HEK293T (cell line): Measurements from ENCODE around the gene SIT1.

ENCODE experiments used
- ARNT ChIP-seq: fragments of 450-650 bp; IDR thresholded peaks from 2 replicates; pipeline ENCODE4 v1.6.1; 2017; ENCODE audit warnings: mild to moderate bottlenecking
- HDGF ChIP-seq: fragments of 450-650 bp; IDR thresholded peaks from 2 replicates; pipeline ENCODE4 v1.6.1; 2017; ENCODE audit warnings: antibody characterized with exemption, borderline replicate concordance
- SP1 ChIP-seq: fragments of 450-650 bp; IDR thresholded peaks from 2 replicates; pipeline ENCODE4 v1.6.1; 2017
- SUZ12 ChIP-seq: fragments of 450-650 bp; IDR thresholded peaks from 2 replicates; pipeline ENCODE4 v1.6.1; 2016; ENCODE audit warnings: mild to moderate bottlenecking
- TARDBP ChIP-seq: fragments of 450-650 bp; IDR thresholded peaks from 2 replicates; pipeline ENCODE4 v1.6.1; 2016
- ZNF384 ChIP-seq: fragments of 450-650 bp; IDR thresholded peaks from 2 replicates; pipeline ENCODE4 v1.6.1; 2016
- TF ChIP-seq, protein P1 (sequence below): fragments of 450-650 bp; IDR thresholded peaks from 2 replicates; pipeline ENCODE4 v1.6.1; 2016

DNA sequence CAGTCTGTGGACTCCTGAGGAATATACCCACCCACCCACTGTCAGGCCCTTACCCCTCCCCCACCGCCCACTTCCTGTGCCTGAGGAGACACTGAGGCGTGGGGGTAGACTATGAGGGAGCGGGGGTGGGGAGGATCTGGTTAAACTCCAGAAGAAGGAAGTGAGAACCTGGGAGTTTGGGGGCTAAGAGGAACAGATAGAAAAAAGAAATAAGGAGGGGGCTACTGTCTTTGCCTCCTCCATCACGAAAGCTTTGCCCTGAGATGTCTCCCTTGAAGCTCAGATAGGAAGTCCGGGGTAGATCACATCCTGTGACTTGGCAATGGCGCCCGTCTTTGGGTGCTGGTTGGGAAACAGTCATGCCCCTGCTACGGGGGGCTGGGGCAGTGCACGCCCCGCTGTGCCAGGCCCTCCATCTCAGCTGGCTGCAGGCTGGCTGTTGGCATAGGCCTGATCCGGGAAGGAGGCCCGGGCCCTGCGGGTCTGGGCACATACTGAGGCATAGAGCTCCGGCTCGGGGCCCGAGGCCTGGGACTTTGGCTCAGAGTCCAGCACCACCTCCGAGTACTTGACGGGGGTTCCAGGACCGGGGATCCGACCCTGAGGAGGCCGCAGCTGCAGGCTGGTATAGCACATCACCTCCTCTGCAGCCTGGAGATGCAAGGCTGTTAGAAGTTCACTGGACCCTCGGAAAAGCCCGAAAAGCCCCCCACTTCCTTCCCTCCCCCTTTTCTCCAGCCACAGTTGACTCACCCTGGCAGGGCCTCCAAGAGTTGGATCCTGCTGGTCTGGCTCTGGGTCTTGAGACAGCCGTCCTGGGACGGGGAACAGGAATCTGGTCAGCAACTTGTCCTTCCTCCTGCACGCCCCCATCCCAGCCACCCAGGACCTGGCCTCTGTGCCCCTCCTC lies 1.0 kb downstream of the SIT1 start:
- TF ChIP-seq, protein P1, sequence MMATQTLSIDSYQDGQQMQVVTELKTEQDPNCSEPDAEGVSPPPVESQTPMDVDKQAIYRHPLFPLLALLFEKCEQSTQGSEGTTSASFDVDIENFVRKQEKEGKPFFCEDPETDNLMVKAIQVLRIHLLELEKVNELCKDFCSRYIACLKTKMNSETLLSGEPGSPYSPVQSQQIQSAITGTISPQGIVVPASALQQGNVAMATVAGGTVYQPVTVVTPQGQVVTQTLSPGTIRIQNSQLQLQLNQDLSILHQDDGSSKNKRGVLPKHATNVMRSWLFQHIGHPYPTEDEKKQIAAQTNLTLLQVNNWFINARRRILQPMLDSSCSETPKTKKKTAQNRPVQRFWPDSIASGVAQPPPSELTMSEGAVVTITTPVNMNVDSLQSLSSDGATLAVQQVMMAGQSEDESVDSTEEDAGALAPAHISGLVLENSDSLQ = no peak
- TF ChIP-seq TARDBP = no peak
- no peak for TF ChIP-seq ARNT
- TF ChIP-seq SUZ12 = no peak
- no peak for TF ChIP-seq SP1
- TF ChIP-seq HDGF = no peak
- no peak for TF ChIP-seq ZNF384
